SU-DHL-6 (cell line): Measurements from ENCODE around the gene UNC5B.

Source experiments
- CTCF ChIP-seq: fragments of 200-600 bp; sonication (generic); IDR thresholded peaks from one replicate; pipeline ENCODE4 v1.5.1; 2017; ENCODE audit warnings: antibody characterized with exemption, mild to moderate bottlenecking, low read length, moderate library complexity; ENCODE audit not compliant: insufficient read depth, poor library complexity, severe bottlenecking
- EZH2phosphoT487 ChIP-seq: fragments of 200-600 bp; sonication (generic), shearing (Covaris generic); conservative IDR thresholded peaks from 2 replicates; pipeline ENCODE4 v1.6.1; 2018; ENCODE audit warnings: mild to moderate bottlenecking, antibody characterized with exemption, low read length, moderate library complexity, mixed read lengths

DNA sequence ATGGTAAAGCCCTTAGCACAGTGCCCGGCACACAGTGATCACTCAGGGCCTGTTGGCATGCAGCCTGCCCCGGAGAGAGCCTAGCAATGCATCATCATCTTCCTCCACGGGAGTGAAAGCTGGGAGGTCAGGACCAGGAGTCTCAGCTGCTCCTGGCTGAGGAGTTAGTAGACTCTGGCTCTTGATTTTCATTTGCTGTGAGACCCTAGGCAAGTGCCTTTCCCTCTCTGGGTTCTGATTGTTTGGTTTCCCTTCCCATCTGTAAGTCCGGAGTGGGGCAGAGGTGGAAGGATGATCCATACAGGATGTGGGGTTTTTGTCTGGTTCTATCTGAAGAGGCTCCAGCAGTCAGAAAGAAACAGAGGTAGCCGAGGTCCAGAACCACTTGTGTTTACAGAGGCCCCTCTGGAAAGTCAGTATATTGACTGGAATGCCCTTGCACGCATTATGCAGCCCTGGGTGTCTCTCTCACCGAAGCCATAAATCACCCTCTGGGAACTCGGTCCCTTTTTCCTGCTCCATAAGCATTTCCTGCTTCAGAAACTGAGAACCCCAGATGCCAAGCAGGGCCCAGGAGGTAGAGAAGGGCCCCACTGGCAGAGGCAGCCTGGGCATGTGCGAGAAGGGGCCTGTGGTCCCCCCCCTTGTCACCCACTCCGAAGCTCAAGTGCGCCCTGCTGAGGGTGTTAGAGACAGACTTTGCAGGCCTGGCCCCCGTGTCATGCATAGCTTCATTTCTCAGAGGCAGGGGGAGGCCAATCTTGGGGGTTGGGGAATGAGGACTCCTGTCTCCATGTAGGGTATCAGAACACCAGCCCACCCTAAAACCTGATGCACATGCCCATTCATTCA, 8.5 kb downstream of the UNC5B start:
- TF ChIP-seq EZH2phosphoT487 (no peak), CTCF (no peak)
